Activated T-cell treated with anti-CD3 and anti-CD28 coated beads for 1 hour (primary cell): ENCODE data around the gene RPS6KA5.
"Not testable (repeated sequence)": the region's sequence is repeated elsewhere in the genome, so short reads cannot be mapped to it uniquely, and the experiment has no call there.

Experiments used
- DNase-seq: peaks from one replicate; pipeline ENCODE4 v3.0.0-alpha.2; 2020; ENCODE audit warnings: low read depth

RPS6KA5 gene

DNA sequence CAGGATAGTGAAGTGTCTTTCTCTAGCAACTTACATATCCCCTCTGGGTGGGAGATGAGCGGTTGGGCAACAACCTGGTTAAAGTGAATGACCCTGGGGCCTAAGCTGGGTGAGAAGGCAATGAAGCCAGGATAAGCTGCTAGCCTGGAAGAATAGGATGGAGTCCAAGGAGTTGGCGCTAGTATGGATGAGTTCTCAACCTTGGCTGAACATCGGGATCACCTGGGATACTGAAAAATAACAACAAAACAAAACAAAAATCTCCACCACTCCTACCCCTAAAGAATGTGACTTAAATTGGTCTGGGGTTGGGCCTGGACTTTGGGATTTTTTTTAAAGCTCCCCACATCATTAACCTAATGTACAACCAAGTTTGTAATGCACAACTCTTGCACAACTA is 4.8 kb upstream of the RPS6KA5 start:
- no peak for DNase-seq

DNA sequence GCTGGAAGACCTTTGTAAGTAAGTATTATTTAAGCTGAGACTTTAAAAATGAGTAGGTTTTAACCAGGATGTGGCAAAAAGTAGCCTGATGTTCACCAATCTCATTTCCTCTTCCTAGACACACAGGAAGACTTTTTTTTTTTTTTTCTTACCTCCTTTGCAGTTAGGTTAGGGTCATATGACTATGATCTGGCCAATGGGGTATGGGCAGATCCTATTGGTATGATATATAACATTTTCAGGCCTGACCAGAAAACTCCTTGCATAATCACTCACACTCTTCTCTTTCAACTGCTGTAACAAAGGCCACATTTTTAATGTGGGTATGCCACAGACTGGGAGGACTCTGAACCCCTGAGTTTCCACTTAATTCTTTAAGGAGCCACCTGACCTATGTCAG is 2.7 kb upstream of the RPS6KA5 start:
- no peak for DNase-seq

DNA sequence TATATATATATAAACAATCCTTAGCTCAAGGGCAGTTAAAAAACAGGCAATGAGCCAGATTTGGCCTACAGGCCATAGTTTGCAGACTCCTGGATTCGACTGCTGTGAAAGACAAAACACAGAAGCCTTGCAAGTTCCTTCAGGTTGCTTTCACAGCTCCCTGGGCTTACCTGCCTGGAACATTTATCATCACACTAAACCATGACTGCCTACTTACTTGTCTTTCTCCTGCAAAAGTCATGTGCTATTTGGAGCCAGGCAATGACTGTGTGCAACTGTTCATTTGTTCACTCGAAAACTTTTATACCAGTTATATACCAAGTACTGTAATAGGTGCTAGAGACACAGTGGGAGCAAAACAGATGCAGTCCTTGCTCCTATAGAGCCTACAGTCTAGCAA is 2.2 kb upstream of the RPS6KA5 start:
- DNase-seq = no peak

DNA sequence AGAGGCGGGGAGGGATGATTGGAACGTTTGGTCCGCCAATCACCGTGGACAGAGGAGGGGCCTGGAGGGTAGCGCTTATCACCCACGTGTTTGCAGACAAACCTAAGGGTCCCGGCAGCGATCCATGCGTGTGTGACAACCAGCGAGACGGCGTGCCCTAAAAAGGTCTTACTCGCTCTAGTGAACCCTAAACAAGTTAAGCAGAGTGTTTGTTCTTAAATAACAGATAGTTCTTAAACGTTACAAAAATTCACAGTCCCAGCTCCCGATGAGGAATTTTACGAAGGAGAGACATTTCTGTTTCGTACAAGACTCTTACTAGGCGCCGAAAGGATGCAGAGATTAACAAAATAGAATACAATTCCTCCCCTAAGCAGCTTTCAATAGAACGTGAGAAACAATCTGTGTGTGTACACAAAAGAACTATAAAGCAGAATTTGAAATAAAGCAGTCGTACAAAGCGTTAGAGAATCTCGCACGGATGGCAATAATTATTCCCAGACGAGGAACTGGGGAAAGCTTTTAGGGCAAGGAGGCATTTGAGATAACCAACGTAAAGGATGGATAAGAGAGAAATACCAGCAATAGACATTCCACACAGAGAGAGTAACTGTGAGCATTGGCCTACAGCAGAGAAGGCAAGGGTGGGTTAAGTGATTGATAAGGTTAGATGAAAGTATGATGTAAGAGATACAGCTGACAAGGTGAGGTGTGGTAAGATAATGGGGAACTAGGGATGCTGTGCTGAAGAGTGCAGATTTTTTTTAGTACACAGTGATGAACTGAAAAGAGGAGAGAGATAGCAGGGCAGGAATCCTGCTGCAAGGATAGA is 831 bp upstream of the RPS6KA5 start:
- no peak for DNase-seq

DNA sequence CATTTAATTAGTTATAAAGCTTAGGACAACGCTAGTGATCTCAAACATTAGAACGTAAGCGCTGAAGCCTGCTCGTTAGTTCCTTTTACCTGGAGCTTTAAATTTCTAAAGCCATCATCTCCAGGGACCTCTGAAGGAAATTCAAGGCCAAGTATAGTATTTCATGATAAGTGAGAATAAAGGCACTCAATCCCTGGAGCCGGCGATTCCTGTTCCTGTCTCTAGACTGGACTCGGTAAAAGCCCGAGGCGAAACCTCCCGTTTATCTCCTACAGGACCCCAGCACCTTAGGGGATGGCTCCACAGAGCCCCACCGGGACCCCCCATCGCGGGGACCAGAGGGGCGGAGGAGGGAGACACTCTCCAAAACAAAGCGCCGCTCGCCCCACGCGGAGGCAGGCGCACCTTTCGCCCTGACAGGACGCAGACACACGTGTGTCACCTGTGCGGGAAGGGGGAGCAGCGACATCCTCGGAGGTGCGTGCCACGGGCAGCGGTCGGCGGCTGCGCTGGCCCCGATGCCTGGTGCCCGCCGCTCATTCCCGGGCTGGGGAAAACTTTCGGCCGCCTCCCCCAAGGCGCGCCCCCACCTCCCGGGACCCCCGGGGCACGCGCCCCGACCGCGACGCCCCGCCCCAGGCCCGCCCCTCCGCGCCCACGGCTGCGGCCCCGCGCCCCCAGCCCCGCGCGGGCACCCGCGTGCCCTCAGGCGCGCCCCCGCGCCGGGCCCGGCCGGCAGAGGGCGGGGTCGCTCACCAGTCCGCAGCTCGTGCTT is 678 bp downstream of the RPS6KA5 start:
- DNase-seq = peak; percentile 55

DNA sequence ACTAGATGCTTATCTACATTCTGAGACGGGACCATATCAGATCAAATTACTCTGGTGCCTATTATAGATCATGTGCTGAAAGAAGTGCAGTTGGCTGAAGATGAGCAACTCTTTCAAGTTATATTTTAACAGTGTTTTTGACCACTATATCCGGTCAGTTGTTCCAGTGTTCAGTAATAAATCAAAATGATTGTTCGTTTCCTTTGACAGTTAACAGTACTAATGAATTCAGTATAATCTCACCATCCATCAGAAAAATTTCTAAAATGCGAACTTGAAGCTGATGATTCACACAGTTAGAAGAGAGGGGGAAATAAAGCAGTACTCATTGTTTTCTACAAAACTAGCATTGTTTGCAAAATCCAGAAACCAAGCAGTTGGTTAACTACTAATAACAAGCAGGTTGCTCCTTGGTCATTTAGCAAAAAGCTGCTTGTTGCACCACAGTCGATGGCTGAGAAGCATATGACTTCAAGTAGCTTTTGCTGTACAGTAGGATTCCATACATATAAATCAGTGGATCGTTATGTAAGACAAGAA is 2.3 kb downstream of the RPS6KA5 start:
- DNase-seq = no peak

DNA sequence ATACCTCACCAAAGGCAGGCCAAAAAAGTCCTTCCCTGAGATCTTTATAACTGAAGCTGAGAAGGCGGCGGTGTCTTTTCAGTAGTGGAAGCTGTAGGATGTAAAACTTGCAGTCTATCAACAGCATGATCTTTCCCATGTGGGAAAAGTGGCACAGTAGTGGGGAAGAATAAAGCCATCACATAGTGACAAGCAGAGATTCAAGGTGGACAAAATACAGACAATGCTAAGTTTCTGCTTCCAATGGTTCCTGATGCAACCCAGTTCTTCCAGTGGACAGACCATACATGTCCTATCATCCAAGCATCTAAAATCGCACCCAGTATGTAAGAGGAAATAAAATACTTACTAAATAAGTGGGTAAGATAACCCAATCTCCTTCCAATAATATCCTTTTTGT is 4.1 kb downstream of the RPS6KA5 start:
- no peak for DNase-seq

DNA sequence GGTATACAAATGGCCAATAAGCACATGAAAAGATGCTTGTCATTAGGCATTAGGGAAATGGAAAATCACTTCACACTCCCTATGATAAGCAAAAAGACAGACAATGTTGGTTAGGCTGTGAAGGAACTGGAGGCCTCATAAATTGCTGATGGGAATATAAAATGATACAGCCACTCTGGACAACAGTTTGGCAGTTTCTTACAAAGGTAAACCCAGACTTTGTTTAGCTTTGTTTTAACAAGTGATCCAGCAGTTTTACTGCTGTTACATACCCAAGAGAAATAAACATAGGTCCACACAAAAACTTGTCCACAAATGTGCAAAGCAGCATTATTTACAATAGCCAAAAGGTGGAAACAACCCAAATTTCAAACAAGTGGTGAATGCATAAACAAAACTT is 5.4 kb downstream of the RPS6KA5 start:
- no peak for DNase-seq

DNA sequence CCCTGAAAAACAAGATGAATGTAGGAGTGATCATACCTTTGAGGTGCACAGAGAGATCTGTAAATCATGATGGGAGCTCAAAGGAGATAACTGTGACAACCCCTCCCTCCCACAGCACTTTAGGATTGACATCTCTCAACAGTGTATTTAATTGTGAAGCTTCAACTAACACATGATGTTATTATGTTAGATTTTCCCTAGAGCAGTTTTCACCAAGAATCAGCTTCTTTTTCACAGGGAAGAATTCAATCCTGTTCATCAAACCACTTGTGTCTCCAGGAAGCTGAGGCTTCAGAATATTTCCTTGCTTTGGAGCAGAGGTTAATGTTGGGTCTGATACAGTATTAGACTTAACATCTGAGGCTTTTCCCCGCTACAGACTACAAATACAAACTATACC is 11.8 kb downstream of the RPS6KA5 start:
- no peak for DNase-seq

DNA sequence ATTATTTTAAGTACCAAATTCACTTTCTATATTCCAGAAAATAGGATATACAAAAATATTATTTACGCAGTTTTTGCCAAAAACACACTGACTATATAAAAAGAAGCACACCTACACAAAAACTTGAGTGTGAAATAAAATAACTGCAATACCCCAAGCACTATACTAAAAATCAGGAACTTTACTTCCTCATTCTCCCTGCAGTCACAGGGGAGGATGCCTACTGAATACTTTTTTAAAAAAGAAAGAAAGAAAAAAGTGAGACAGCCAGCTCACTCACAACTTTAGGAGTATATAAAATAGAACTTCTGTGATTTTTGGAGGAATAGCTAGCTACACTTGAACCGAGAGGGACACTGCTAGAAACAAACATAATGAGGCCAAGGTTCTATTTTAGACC is 12.2 kb downstream of the RPS6KA5 start:
- no peak for DNase-seq

DNA sequence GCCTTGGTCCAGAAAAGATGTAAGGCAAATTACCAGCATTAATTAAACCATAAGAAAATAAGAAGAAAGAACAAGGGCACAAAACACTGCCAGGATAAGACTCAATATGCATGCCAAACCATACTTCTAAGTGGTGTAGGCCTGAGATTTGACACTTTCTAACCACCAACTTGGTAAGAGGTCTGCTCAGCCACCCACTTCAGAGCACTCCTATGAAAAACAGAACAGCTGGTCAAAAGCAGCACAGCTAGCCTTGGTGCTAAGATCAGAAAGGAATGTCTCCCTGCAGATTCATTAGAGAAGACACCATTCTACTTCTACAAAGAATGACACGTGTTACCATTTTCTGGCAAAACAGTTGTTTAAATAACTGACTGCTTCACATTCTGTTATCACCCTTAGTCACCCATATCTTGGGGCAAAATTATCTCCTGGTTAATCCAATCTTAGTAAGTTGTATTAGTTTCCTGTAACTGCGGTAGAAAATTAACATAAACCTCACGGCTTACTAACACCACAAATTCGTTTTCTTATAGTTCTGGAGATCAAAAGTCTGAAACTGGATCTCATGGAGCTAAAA is 13.2 kb downstream of the RPS6KA5 start:
- no peak for DNase-seq

DNA sequence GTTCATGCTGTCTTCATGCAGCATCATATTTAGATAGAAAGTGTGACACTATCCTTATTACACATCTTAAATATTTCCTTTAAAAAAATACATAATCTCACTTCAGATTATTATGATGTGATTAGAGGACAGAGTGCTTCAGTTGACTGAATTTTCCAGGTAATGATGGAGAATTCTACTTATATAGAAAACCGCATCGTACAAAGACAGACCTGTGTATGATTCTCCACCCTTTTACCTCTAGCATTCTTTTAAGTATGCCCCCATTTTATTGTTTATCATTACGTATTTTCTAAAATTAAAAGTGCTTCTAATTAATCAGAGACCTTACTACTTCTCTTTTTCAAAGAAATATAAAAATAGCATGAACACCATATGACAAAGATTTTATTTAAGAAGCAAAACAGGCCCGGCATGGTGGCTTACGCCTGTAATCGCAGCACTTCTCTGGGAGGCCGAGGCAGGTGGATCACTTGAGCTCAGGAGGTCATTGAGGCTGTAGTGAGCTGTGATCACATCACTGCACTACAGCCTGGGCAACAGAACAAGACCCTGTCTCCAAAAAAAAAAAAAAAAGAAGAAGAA is 13.9 kb downstream of the RPS6KA5 start:
- no peak for DNase-seq

DNA sequence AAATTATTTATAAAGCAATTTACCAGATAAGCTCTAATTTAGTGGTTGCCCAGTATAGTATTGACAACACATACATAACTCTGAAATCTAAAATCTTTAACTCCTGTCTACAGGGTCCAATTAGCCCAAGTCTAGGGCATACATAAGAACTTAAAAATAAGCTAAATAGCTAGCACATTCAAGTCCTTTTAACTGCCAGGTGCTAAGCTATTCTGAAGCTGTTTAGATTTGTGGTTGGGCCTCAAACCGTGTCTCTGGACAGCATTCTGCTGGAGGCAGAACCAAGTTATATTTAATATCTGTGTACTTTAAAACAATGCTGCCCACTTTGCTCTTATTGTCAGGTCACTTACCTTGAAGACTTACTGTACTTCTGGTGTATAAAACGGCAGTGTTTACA is 19.0 kb downstream of the RPS6KA5 start:
- no peak for DNase-seq

DNA sequence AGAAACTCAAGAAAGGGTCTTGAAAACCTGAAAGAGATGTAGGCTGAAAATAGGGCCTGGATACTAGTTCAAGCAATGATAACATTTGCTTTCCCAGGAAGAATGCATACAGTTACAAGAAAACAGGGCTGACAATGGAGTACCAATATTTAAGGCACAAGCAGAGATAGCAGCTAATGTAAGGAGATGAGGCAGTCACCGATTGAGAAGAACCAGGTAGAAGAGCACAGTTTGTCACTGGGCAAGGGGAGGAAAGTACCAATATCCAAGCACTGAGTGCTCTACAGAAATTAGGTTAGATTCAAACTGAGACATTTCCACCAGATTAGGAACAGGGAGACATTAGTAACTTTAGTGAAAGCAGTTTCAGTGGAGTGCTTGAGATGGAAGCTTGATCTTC is 19.9 kb downstream of the RPS6KA5 start:
- DNase-seq = no peak

DNA sequence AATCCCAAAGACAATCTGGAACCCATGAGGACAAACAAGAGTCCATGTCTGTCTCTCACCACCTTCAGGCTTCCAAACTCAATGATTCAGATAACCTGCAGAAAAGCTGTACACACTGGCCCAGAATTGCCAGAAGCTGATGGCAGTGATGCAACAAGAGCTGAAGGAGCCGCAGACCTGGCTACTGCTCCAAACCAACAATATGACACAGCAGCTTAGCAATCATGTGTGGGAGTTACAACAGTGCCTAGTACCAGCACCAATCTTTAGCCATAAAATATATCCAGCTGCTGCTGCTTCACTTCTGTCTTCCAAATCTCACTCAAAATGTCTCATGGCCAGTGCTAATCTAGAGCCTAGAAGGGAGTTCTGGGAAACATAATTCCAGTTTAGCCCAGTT is 22.0 kb downstream of the RPS6KA5 start:
- no peak for DNase-seq

DNA sequence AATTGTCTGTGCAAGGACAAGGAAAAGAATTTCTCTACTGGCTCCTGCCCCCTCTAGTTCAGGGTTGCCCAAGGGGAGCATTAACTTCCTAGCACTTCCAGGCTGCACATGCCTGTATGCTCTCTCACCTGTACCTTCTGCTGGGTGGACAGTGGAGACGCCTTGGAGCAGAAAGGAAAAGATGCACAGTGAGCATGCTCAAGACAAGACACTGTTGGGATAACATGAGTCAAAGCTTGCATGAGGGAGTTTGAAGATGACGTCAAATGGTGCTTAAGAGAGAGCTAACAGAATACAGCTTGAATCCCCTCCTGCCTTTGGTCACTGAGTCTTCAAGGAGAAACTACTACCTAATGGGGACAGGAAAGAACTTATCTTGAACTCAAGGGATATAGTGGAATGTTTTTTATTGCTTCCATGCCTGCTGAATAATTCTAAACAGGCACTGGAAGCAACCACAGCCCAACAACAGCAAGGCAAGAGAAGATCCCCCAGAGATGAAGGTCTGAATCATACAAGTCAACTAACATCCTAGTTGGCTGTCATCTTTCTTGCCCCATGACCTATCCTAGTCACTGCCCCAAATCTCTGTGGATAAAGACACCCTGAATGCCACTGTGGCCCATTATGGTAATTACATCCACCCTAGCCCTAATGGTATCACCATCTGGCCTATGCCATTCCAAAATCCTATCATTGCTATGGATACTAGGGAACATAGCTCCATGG is 23.5 kb downstream of the RPS6KA5 start:
- DNase-seq = no peak

DNA sequence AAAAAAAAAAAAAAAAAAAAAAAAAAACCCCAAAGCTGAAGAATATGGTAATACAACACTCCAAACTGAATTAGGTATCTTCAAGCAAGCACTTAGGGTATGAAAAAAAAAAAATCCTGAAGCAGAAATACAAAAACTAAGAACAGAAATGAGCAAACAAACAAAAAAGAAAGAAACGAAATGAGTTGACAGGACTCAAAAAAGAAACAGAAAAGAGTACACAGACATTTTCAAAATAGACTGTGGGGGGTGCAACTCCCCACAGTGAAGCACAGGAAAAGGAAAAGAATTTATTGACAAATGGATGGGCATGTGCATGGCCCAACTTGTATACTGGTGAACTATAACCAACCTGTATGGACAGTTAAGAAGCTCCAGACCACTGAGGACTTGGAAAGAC is 24.6 kb downstream of the RPS6KA5 start:
- DNase-seq = no peak

DNA sequence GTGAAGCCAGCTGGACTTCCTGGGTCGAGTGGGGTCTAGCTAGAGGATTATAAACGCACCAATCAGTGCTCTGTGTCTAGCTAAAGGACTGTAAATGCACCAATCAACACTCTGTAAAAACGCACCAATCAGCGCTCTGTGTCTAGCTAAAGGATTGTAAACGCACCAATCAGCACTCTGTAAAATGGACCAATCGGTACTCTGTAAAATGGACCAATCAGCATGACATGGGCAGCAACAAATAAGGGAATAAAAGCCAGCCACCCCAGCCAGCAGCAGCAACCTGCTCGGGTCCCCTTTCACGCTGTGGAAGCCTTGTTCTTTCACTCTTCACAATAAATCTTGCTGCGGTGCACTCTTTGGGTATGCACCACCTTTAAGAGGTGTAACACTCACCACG is 26.1 kb downstream of the RPS6KA5 start:
- DNase-seq = not testable (repeated sequence)

DNA sequence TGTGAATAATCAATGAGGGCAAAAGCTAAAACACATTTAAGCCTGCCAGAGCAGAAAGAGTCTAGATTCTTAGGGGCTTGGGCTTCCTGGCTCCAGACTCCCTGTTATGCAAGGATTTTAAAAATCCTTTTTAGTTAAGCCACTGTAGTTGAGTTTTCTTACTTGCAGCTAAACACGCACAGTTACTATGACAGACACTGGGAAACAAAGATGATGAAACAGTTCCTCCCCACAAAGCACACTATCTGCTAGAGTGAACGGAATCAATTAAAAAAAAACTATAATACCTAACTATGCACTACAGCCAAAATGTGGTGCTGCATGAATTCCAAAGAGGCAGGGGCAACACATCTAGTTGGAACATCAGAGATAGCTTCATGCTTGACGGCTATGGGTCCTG is 28.2 kb downstream of the RPS6KA5 start:
- no peak for DNase-seq

DNA sequence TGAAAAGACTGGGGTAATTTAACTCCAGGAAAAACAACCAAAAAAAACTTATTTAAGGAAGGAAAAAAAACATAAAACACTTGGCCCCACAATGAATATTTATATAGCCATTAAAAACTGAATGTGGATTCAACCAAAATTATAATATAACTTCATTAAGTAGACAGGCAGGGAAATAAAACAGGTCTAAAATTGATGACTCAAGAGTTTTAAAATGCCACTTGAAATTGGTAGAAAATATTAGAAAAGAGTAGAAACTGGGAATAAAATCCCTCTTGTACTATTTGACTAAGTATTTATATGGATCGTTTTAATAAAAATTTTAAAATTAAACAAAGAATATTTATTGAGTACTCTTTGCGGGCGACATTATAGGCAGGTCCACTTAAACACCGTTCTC is 28.8 kb downstream of the RPS6KA5 start:
- DNase-seq = no peak

DNA sequence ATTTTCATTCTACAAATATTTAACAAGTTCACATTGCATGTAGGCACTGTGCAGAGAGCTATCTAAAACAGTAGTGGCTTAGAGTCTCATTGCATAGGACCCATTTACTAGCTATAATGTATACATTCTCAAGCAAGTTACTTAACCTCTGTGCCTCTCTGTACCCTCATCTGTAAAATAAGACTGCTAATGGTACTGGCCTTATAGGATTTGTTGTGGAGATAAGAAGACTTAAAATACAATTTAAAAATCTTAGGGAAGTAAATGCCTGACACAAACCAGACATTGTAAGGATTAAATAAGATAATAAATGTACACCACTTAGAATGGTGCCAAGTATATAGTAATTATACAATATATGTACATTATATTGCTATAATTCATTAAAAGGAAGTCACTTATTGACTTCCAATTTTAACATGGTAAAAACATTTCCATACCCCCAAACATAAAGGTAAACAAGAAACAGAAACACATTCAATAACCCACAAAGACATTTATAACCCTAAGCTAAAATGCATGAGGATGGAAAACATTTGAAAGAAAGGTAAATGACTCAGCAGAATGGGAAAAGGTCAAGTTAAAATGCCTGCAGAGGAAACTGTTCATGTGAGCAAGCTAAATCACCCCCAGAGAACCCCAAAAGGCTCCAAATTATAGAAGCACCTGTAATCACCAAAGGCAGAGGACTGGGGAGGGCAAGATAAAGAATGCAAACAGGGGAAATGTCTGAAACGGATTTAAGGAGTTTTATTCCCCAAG is 30.8 kb downstream of the RPS6KA5 start:
- DNase-seq = no peak
